Measurements from ENCODE around the gene ANXA2R.
"Not testable (repeated sequence)": the region's sequence is repeated elsewhere in the genome, so short reads cannot be mapped to it uniquely, and the experiment has no call there.

The ANXA2R gene

GRCh38 chr5:43073597-43074546 lies 33.8 kb upstream of the ANXA2R start:
- Histone ChIP-seq H3K4me3 (ENCODE audit: low read length) (no peak overlapping the region), H3K36me3 (ENCODE audit: control insufficient read depth, insufficient read depth, low read length, severe bottlenecking) (peaks cover 16% of the 10 kb centered on the region), H3K9ac (ENCODE audit: low read length) (no peak overlapping the region), H3K27me3 (replicated peaks; ENCODE audit: control insufficient read depth, insufficient read depth, low read length) (no peaks in the 10 kb centered on the region), H3K4me1 (ENCODE audit: control insufficient read depth, insufficient read depth, low read length) (peaks cover 26% of the 10 kb centered on the region), H3K9me3 (ENCODE audit: control insufficient read depth, low read length) (no peaks in the 10 kb centered on the region)
- peak; percentile 52 for DNase-seq (ENCODE audit: low read depth)

GRCh38 chr5:43069401-43069720 lies 29.2 kb upstream of the ANXA2R start:
- H3K9ac ChIP-seq (ENCODE audit: low read length); DNase-seq (ENCODE audit: low read depth); H3K27me3 ChIP-seq (replicated peaks; ENCODE audit: control insufficient read depth, insufficient read depth, low read length); H3K9me3 ChIP-seq (ENCODE audit: control insufficient read depth, low read length): not testable (repeated sequence)
- H3K4me3 ChIP-seq (ENCODE audit: low read length) = peak overlapping the region; percentile 84
- peaks cover 22% of the 10 kb centered on the region for H3K4me1 ChIP-seq (ENCODE audit: control insufficient read depth, insufficient read depth, low read length)
- H3K36me3 ChIP-seq (ENCODE audit: control insufficient read depth, insufficient read depth, low read length, severe bottlenecking) = peaks cover 12% of the 10 kb centered on the region

- Histone ChIP-seq H3K27me3 (replicated peaks; ENCODE audit: control insufficient read depth, insufficient read depth, low read length) (no peaks in the 10 kb centered on the region), H3K9ac (ENCODE audit: low read length) (peak overlapping the region; percentile 98), H3K9me3 (ENCODE audit: control insufficient read depth, low read length) (no peaks in the 10 kb centered on the region), H3K36me3 (ENCODE audit: control insufficient read depth, insufficient read depth, low read length, severe bottlenecking) (peaks cover 12% of the 10 kb centered on the region), H3K4me3 (ENCODE audit: low read length) (peak overlapping the region; percentile 84), H3K4me1 (ENCODE audit: control insufficient read depth, insufficient read depth, low read length) (peaks cover 32% of the 10 kb centered on the region)
- DNase-seq (ENCODE audit: low read depth) = no peak
Measured at GRCh38 chr5:43068037-43068436, 27.9 kb upstream of the ANXA2R start.

GRCh38 chr5:43066799-43067741 lies 27.0 kb upstream of the ANXA2R start:
- Histone ChIP-seq H3K9me3 (ENCODE audit: control insufficient read depth, low read length) (no peaks in the 10 kb centered on the region), H3K36me3 (ENCODE audit: control insufficient read depth, insufficient read depth, low read length, severe bottlenecking) (peaks cover 12% of the 10 kb centered on the region), H3K9ac (ENCODE audit: low read length) (peak overlapping the region; percentile 98), H3K4me1 (ENCODE audit: control insufficient read depth, insufficient read depth, low read length) (peaks cover 32% of the 10 kb centered on the region), H3K27me3 (replicated peaks; ENCODE audit: control insufficient read depth, insufficient read depth, low read length) (no peaks in the 10 kb centered on the region), H3K4me3 (ENCODE audit: low read length) (peak overlapping the region; percentile 84)
- peak; percentile 87 for DNase-seq (ENCODE audit: low read depth)

- peak overlapping the region; percentile 84 for H3K4me3 ChIP-seq (ENCODE audit: low read length)
- peak; percentile 81 for DNase-seq (ENCODE audit: low read depth)
- H3K9ac ChIP-seq (ENCODE audit: low read length) = peak overlapping the region; percentile 98
- H3K27me3 ChIP-seq (replicated peaks; ENCODE audit: control insufficient read depth, insufficient read depth, low read length) = no peaks in the 10 kb centered on the region
- peaks cover 37% of the 10 kb centered on the region for H3K4me1 ChIP-seq (ENCODE audit: control insufficient read depth, insufficient read depth, low read length)
- H3K36me3 ChIP-seq (ENCODE audit: control insufficient read depth, insufficient read depth, low read length, severe bottlenecking) = peaks cover 8% of the 10 kb centered on the region
- no peaks in the 10 kb centered on the region for H3K9me3 ChIP-seq (ENCODE audit: control insufficient read depth, low read length)
Measured at GRCh38 chr5:43065948-43066798, 26.1 kb upstream of the ANXA2R start.

GRCh38 chr5:43065387-43065947 lies 25.3 kb upstream of the ANXA2R start:
- H3K4me1 ChIP-seq (ENCODE audit: control insufficient read depth, insufficient read depth, low read length) = peaks cover 37% of the 10 kb centered on the region
- no peak for DNase-seq (ENCODE audit: low read depth)

GRCh38 chr5:43063721-43064171 lies 23.6 kb upstream of the ANXA2R start:
- Histone ChIP-seq H3K9me3 (ENCODE audit: control insufficient read depth, low read length) (no peaks in the 10 kb centered on the region), H3K36me3 (ENCODE audit: control insufficient read depth, insufficient read depth, low read length, severe bottlenecking) (no peaks in the 10 kb centered on the region), H3K4me3 (ENCODE audit: low read length) (peak overlapping the region; percentile 84), H3K27me3 (replicated peaks; ENCODE audit: control insufficient read depth, insufficient read depth, low read length) (no peaks in the 10 kb centered on the region), H3K4me1 (ENCODE audit: control insufficient read depth, insufficient read depth, low read length) (peaks cover 29% of the 10 kb centered on the region), H3K9ac (ENCODE audit: low read length) (peak overlapping the region; percentile 7)
- DNase-seq (ENCODE audit: low read depth) = no peak

More at GRCh38 chr5:43065387-43065947, 25.3 kb upstream of the ANXA2R start:
- H3K9me3 ChIP-seq (ENCODE audit: control insufficient read depth, low read length) = no peaks in the 10 kb centered on the region
- H3K36me3 ChIP-seq (ENCODE audit: control insufficient read depth, insufficient read depth, low read length, severe bottlenecking) = peaks cover under 1% of the 10 kb centered on the region
- H3K9ac ChIP-seq (ENCODE audit: low read length) = peak overlapping the region; percentile 98
- H3K4me3 ChIP-seq (ENCODE audit: low read length) = peak overlapping the region; percentile 84
- H3K27me3 ChIP-seq (replicated peaks; ENCODE audit: control insufficient read depth, insufficient read depth, low read length) = no peaks in the 10 kb centered on the region

- H3K9me3 ChIP-seq (ENCODE audit: control insufficient read depth, low read length) = no peaks in the 10 kb centered on the region
- no peaks in the 10 kb centered on the region for H3K27me3 ChIP-seq (replicated peaks; ENCODE audit: control insufficient read depth, insufficient read depth, low read length)
- H3K4me1 ChIP-seq (ENCODE audit: control insufficient read depth, insufficient read depth, low read length) = peaks cover 16% of the 10 kb centered on the region
- no peak overlapping the region for H3K9ac ChIP-seq (ENCODE audit: low read length)
- DNase-seq (ENCODE audit: low read depth) = peak; percentile 74
- H3K4me3 ChIP-seq (ENCODE audit: low read length) = no peak overlapping the region
- no peaks in the 10 kb centered on the region for H3K36me3 ChIP-seq (ENCODE audit: control insufficient read depth, insufficient read depth, low read length, severe bottlenecking)
Measured at GRCh38 chr5:43061352-43062075, 21.4 kb upstream of the ANXA2R start.

GRCh38 chr5:43060020-43060419 lies 19.9 kb upstream of the ANXA2R start:
- H3K4me3 ChIP-seq (ENCODE audit: low read length); H3K27me3 ChIP-seq (replicated peaks; ENCODE audit: control insufficient read depth, insufficient read depth, low read length); H3K9me3 ChIP-seq (ENCODE audit: control insufficient read depth, low read length); H3K9ac ChIP-seq (ENCODE audit: low read length); DNase-seq (ENCODE audit: low read depth); H3K36me3 ChIP-seq (ENCODE audit: control insufficient read depth, insufficient read depth, low read length, severe bottlenecking): not testable (repeated sequence)
- H3K4me1 ChIP-seq (ENCODE audit: control insufficient read depth, insufficient read depth, low read length) = peaks cover 16% of the 10 kb centered on the region

GRCh38 chr5:43055098-43055497 lies 15.0 kb upstream of the ANXA2R start:
- not testable (repeated sequence) for H3K4me3 ChIP-seq (ENCODE audit: low read length); DNase-seq (ENCODE audit: low read depth); H3K36me3 ChIP-seq (ENCODE audit: control insufficient read depth, insufficient read depth, low read length, severe bottlenecking); H3K4me1 ChIP-seq (ENCODE audit: control insufficient read depth, insufficient read depth, low read length); H3K9ac ChIP-seq (ENCODE audit: low read length); H3K27me3 ChIP-seq (replicated peaks; ENCODE audit: control insufficient read depth, insufficient read depth, low read length); H3K9me3 ChIP-seq (ENCODE audit: control insufficient read depth, low read length)
